H1 (cell line): Measurements from ENCODE around the gene GJB3. TPM values are rescaled to one million over a fixed set of nuclear protein-coding genes. Genes with fewer than 3 reads are reported as not detected.

Experiments
- CTCF ChIA-PET: fragments of 300-600 bp; sonication (Branson Sonifier 250); formaldehyde crosslinking; loops from one replicate; lab custom pipeline; 2021; ENCODE audit not compliant: partially characterized antibody; lab: Charles Lee
- POLR2A ChIA-PET: fragments of 300-600 bp; sonication (Branson Sonifier 250); formaldehyde crosslinking; loops from one replicate; lab custom pipeline; 2021; ENCODE audit warnings: inconsistent platforms; ENCODE audit not compliant: partially characterized antibody; lab: Charles Lee
- DNase-seq, 2 experiments: peaks; one replicate each; pipeline versions ENCODE4 v3.0.0 to v3.0.0-alpha.2; 2010 to 2022; ENCODE audit warnings: low spot score in 2 of 2, low read depth in 1 of 2, mixed read lengths in 1 of 2
- FAIRE-seq: peaks from 2 replicates; lab custom pipeline; 2011; peaks lifted over from hg19 to GRCh38; lab: Jason Lieb, UNC
- H2AFZ ChIP-seq: 2 replicates; pipeline ENCODE4 v1.8.1; 2012; ENCODE audit warnings: low read length, inconsistent platforms
- H2AK5ac ChIP-seq: 2 replicates; pipeline ENCODE4 v1.6.1; 2013; ENCODE audit warnings: low read depth, low read length
- H2BK120ac ChIP-seq: replicated peaks from 2 replicates; pipeline ENCODE3; 2013; ENCODE audit warnings: low read depth, low read length, inconsistent platforms
- H2BK12ac ChIP-seq: 2 replicates; pipeline ENCODE4 v1.6.1; 2013; ENCODE audit warnings: low read depth, low read length
- H2BK15ac ChIP-seq: 2 replicates; pipeline ENCODE4 v1.6.1; 2013; ENCODE audit warnings: low read length
- H2BK20ac ChIP-seq: 2 replicates; pipeline ENCODE4 v1.6.1; 2013; ENCODE audit warnings: low read length
- H2BK5ac ChIP-seq: 2 replicates; pipeline ENCODE4 v1.6.1; 2013; ENCODE audit warnings: low read depth, low read length
- H3K14ac ChIP-seq: 2 replicates; pipeline ENCODE4 v1.6.1; 2013; ENCODE audit warnings: inconsistent platforms; ENCODE audit not compliant: insufficient read length
- H3K18ac ChIP-seq: 2 replicates; pipeline ENCODE4 v1.6.1; 2013; ENCODE audit warnings: low read length; ENCODE audit errors: extremely low read depth
- H3K23ac ChIP-seq: 2 replicates; pipeline ENCODE4 v1.6.1; 2013; ENCODE audit warnings: inconsistent platforms; ENCODE audit not compliant: insufficient read length
- H3K23me2 ChIP-seq: 2 replicates; pipeline ENCODE4 v1.6.1; 2013; ENCODE audit warnings: low read depth, low read length
- H3K27ac ChIP-seq: 2 replicates; pipeline ENCODE4 v1.6.1; 2011; ENCODE audit warnings: low read depth, low read length, inconsistent platforms
- H3K27me3 ChIP-seq, 4 experiments: replicated peaks in 1 of 4; 1 replicate in 1 of 4; 2 replicates in 3 of 4; pipeline versions ENCODE4 v1.6.1 to v1.8.1; 2011 to 2013; ENCODE audit warnings: low read length in 3 of 4, mild to moderate bottlenecking in 3 of 4, inconsistent platforms in 2 of 4, mixed read lengths in 2 of 4, moderate library complexity in 1 of 4; ENCODE audit not compliant: control insufficient read depth in 3 of 4, insufficient read depth in 3 of 4; ENCODE audit errors: extremely low read depth in 1 of 4
- H3K36me3 ChIP-seq, 4 experiments: 2 replicates each; pipeline versions ENCODE4 v1.6.1 to v1.8.1; 2011 to 2013; ENCODE audit warnings: mild to moderate bottlenecking in 4 of 4, low read length in 3 of 4, moderate library complexity in 2 of 4, control low read depth in 1 of 4, inconsistent platforms in 1 of 4; ENCODE audit not compliant: insufficient read depth in 4 of 4, control insufficient read depth in 2 of 4
- H3K4ac ChIP-seq: replicated peaks from 2 replicates; pipeline ENCODE3; 2013; ENCODE audit warnings: low read length, low read depth, mixed read lengths, inconsistent platforms; ENCODE audit not compliant: insufficient read length
- H3K4me1 ChIP-seq, 4 experiments: replicated peaks in 1 of 4; 1 replicate in 1 of 4; 2 replicates in 3 of 4; pipeline versions ENCODE4 v1.6.1 to v1.8.1; 2011 to 2013; ENCODE audit warnings: low read length in 3 of 4, inconsistent platforms in 2 of 4, mixed read lengths in 1 of 4; ENCODE audit not compliant: insufficient read depth in 4 of 4, control insufficient read depth in 3 of 4
- H3K4me2 ChIP-seq, 2 experiments: 2 replicates each; pipeline versions ENCODE4 v1.6.1 to v1.8.1; 2011 to 2013; ENCODE audit warnings: low read depth in 2 of 2, low read length in 2 of 2, control low read depth in 1 of 2, inconsistent platforms in 1 of 2, mild to moderate bottlenecking in 1 of 2; ENCODE audit not compliant: insufficient read depth in 1 of 2
- H3K4me3 ChIP-seq, 4 experiments: fragments of 200-600, 300-600 bp in 1 of 4; sonication (generic), shearing (Covaris generic), sonication (Bioruptor Twin) in 1 of 4; 2 replicates each; pipeline versions ENCODE4 v1.5.1 to v1.8.1; 2011 to 2016; ENCODE audit warnings: low read length in 4 of 4, low read depth in 3 of 4, control low read depth in 2 of 4, inconsistent platforms in 2 of 4, mild to moderate bottlenecking in 2 of 4, mixed read lengths in 1 of 4, moderate library complexity in 1 of 4; ENCODE audit not compliant: insufficient read depth in 2 of 4; ENCODE audit errors: extremely low read depth in 1 of 4
- H3K56ac ChIP-seq: replicated peaks from 2 replicates; pipeline ENCODE3; 2013; ENCODE audit warnings: low read depth, mild to moderate bottlenecking, mixed read lengths, low read length, inconsistent platforms; ENCODE audit not compliant: insufficient read length
- H3K79me1 ChIP-seq: 2 replicates; pipeline ENCODE4 v1.6.1; 2013; ENCODE audit warnings: low read depth, low read length, control low read depth
- H3K79me2 ChIP-seq, 2 experiments: 2 replicates each; pipeline versions ENCODE4 v1.6.1 to v1.8.1; 2012 to 2013; ENCODE audit warnings: low read length in 2 of 2, mild to moderate bottlenecking in 2 of 2, inconsistent platforms in 1 of 2; ENCODE audit not compliant: insufficient read depth in 2 of 2, control insufficient read depth in 1 of 2
- H3K9ac ChIP-seq, 4 experiments: replicated peaks in 1 of 4; 1 replicate in 1 of 4; 2 replicates in 3 of 4; pipeline versions ENCODE4 v1.6.1 to v1.8.1; 2011 to 2013; ENCODE audit warnings: low read depth in 3 of 4, low read length in 3 of 4, control low read depth in 2 of 4, mild to moderate bottlenecking in 2 of 4, moderate library complexity in 2 of 4, inconsistent platforms in 1 of 4; ENCODE audit errors: extremely low read depth in 1 of 4
- H3K9me3 ChIP-seq, 2 experiments: 2 replicates each; pipeline versions ENCODE4 v1.6.1 to v1.8.1; 2012 to 2013; ENCODE audit warnings: mild to moderate bottlenecking in 2 of 2, moderate library complexity in 2 of 2, control low read depth in 1 of 2, inconsistent platforms in 1 of 2, low read depth in 1 of 2, low read length in 1 of 2, mixed read lengths in 1 of 2; ENCODE audit not compliant: insufficient read depth in 2 of 2
- H4K20me1 ChIP-seq, 2 experiments: replicated peaks in 1 of 2; 2 replicates each; pipeline versions ENCODE3 to v1.8.1; 2011 to 2013; ENCODE audit warnings: inconsistent platforms in 2 of 2, low read length in 2 of 2, mild to moderate bottlenecking in 1 of 2; ENCODE audit not compliant: insufficient read depth in 2 of 2, control insufficient read depth in 1 of 2
- H4K5ac ChIP-seq: 2 replicates; pipeline ENCODE4 v1.6.1; 2013; ENCODE audit warnings: low read length, low read depth, mixed read lengths, inconsistent platforms; ENCODE audit not compliant: insufficient read length
- H4K8ac ChIP-seq: 2 replicates; pipeline ENCODE4 v1.8.0; 2013; ENCODE audit warnings: mild to moderate bottlenecking, moderate library complexity, low read length, inconsistent platforms; ENCODE audit not compliant: insufficient read depth; ENCODE audit errors: extremely low read depth
- H4K91ac ChIP-seq: replicated peaks from 2 replicates; pipeline ENCODE3; 2013; ENCODE audit warnings: low read length, mixed read lengths, inconsistent platforms; ENCODE audit not compliant: insufficient read length
- BRCA1 ChIP-seq: IDR thresholded peaks from 2 replicates; pipeline ENCODE4 v1.6.1; 2012; ENCODE audit warnings: low read depth, low read length, improper control_type of control experiment
- CBX5 ChIP-seq: fragments of 300-800, 300-1000 bp; sonication (generic); IDR thresholded peaks from 2 replicates; pipeline ENCODE4 v1.7.1; 2016; ENCODE audit warnings: antibody characterized with exemption, low read length, low read depth
- CREB1 ChIP-seq: IDR thresholded peaks from 2 replicates; pipeline ENCODE4 v1.6.1; 2012; ENCODE audit warnings: inconsistent platforms
- CTBP2 ChIP-seq: IDR thresholded peaks from 2 replicates; pipeline ENCODE4 v1.7.0; 2011; ENCODE audit warnings: borderline replicate concordance, mild to moderate bottlenecking, moderate library complexity, mixed read lengths, low read length; ENCODE audit not compliant: insufficient read depth, insufficient read length
- FOSL1 ChIP-seq: IDR thresholded peaks from 2 replicates; pipeline ENCODE4 v1.6.1; 2011; ENCODE audit warnings: mild to moderate bottlenecking, low read depth, low read length, moderate library complexity; ENCODE audit not compliant: insufficient read depth
- JUND ChIP-seq: IDR thresholded peaks from 2 replicates; pipeline ENCODE4 v1.6.1; 2011; ENCODE audit warnings: mild to moderate bottlenecking, improper control_type of control experiment, low read length
- RNF2 ChIP-seq: fragments of 200-900, 300-1000 bp; sonication (generic); IDR thresholded peaks from 2 replicates; pipeline ENCODE4 v1.7.1; 2016; ENCODE audit warnings: borderline replicate concordance, low read depth, mild to moderate bottlenecking, antibody characterized with exemption, low read length; ENCODE audit not compliant: poor library complexity, severe bottlenecking; ENCODE audit errors: missing control alignments
- SAP30 ChIP-seq: fragments of 300-600 bp; sonication (generic); IDR thresholded peaks from 2 replicates; pipeline ENCODE4 v1.7.1; 2012; ENCODE audit warnings: low read length, moderate library complexity, mild to moderate bottlenecking, inconsistent platforms; ENCODE audit not compliant: insufficient read depth, insufficient replicate concordance
- SP2 ChIP-seq: IDR thresholded peaks from 2 replicates; pipeline ENCODE4 v1.6.1; 2012; ENCODE audit warnings: mild to moderate bottlenecking, low read length, inconsistent platforms
- SP4 ChIP-seq: IDR thresholded peaks from 2 replicates; pipeline ENCODE4 v1.6.1; 2012; ENCODE audit warnings: low read length, inconsistent platforms
- TAF1 ChIP-seq: IDR thresholded peaks from 2 replicates; pipeline ENCODE4 v1.6.1; 2011; ENCODE audit warnings: mild to moderate bottlenecking, low read depth, low read length
- TAF7 ChIP-seq: optimal IDR thresholded peaks from 2 replicates; pipeline ENCODE3; 2011; ENCODE audit warnings: low read depth, mild to moderate bottlenecking, inconsistent platforms, low read length, moderate library complexity, borderline replicate concordance
- TEAD4 ChIP-seq: IDR thresholded peaks from 2 replicates; pipeline ENCODE4 v1.6.1; 2012; ENCODE audit warnings: low read depth, low read length, inconsistent platforms, mixed read lengths
- WGBS, 2 experiments: shearing (Covaris generic) in 1 of 2; methylation state at CpG; one replicate each; pipeline versions ENCODE4 v1.1.6 to v1.1.7; 2013 to 2015; ENCODE audit warnings: low lambda C conversion rate in 2 of 2, mixed read lengths in 2 of 2, inconsistent platforms in 1 of 2, low coverage in 1 of 2, missing lambda C conversion rate in 1 of 2; ENCODE audit not compliant: insufficient replicate concordance in 2 of 2, insufficient coverage in 1 of 2, insufficient read length in 1 of 2; ENCODE audit errors: extremely low coverage in 1 of 2, missing lambda C conversion rate in 1 of 2; 5-methylcytosine and 5-hydroxymethylcytosine counted together
- polyA plus RNA-seq, 7 experiments: library from polyadenylated mRNA; depleted of rRNA in 3 of 7; stranded (reverse) in 5 of 7; unstranded in 2 of 7; fragments of >200 nt in 5 of 7; fragments of 200-250 nt in 2 of 7; gene quantifications; 1 replicate in 5 of 7; 2 replicates in 1 of 7; 4 replicates in 1 of 7; pipeline versions ENCODE4 v1.2.1 to v1.2.3, GENCODE V29; 2011 to 2013; ENCODE audit warnings: missing spikeins in 2 of 7, mixed read lengths in 2 of 7
- total RNA-seq: library from RNA; stranded (reverse); fragmentation: NEBNext Ultra II Directional; extraction: Animal tissue kit (Norgen Biotek cat#: 25700); gene quantifications from 2 replicates; pipeline ENCODE4 v1.2.1, GENCODE V29; 2021

Gene GJB3
- total and polyA plus RNA-seq, 2 of the 8 experiments (the other 6 are each of a cell fraction or from before 2014, with no cell fraction given), result 0.93 to 1.6 TPM

GRCh38 chr1:34829250-34829649 lies 48.2 kb downstream of the GJB3 start:
- Histone ChIP-seq H2BK20ac (no peak overlapping the region), H3K27ac (no peak overlapping the region), H3K9me3 (no peaks in the 10 kb centered on the region), H3K4me1 (no peaks in the 10 kb centered on the region; a peak in 3 of 7 replicates), H3K9ac (no peak overlapping the region), H2BK12ac (no peak overlapping the region), H3K79me1 (no peaks in the 10 kb centered on the region), H4K91ac (no peak overlapping the region), H4K5ac (no peak overlapping the region), H3K27me3 (no peaks in the 10 kb centered on the region), H3K18ac (no peak overlapping the region), H3K23ac (no peak overlapping the region), H2BK15ac (no peak overlapping the region), H3K56ac (no peak overlapping the region), H3K79me2 (no peaks in the 10 kb centered on the region), H3K23me2 (no peaks in the 10 kb centered on the region; the same call in 1 of the 2 replicates), H2BK5ac (no peak overlapping the region), H3K4ac (no peak overlapping the region), H3K4me3 (no peak overlapping the region), H3K36me3 (no peaks in the 10 kb centered on the region), H2AK5ac (no peak overlapping the region), H4K8ac (no peak overlapping the region), H4K20me1 (no peaks in the 10 kb centered on the region), H2AFZ (no peak overlapping the region), H2BK120ac (no peak overlapping the region), H3K14ac (no peak overlapping the region), H3K4me2 (no peak overlapping the region)
- 99% methylated on average over 3 of the region's 3 CpGs; no CpG with 5 or more reads in 1 of the 2 experiments for WGBS, 2 experiments
- TF ChIP-seq TAF7 (no peak), RNF2 (no peak), SP4 (no peak), CTBP2 (no peak), CBX5 (no peak), SAP30 (no peak), JUND (no peak), SP2 (no peak), FOSL1 (no peak), TAF1 (no peak), TEAD4 (no peak), CREB1 (no peak), BRCA1 (no peak)
- POLR2A ChIA-PET, result no interaction called here
- FAIRE-seq (no peak), DNase-seq (peak in 1 of 2 experiments; percentile 19)
- CTCF ChIA-PET, result no interaction called here
